H9 (cell line): ENCODE results near the gene ARHGEF25. TPM values are rescaled to one million over a fixed set of nuclear protein-coding genes. Genes with fewer than 3 reads are reported as not detected.

Experiments used
- DNase-seq: peaks from one replicate; pipeline ENCODE4 v3.0.0-alpha.2; 2017
- H2AFZ ChIP-seq: one replicate; pipeline ENCODE4 v1.6.1; 2013; ENCODE audit warnings: mild to moderate bottlenecking, low read length, control low read depth, moderate library complexity
- H2AK5ac ChIP-seq: 2 replicates; pipeline ENCODE4 v1.6.1; 2013; ENCODE audit warnings: low read length, control low read depth, mixed read lengths; ENCODE audit not compliant: insufficient read length
- H2BK120ac ChIP-seq: one replicate; pipeline ENCODE4 v1.6.1; 2013; ENCODE audit warnings: low read depth, mild to moderate bottlenecking, low read length, control low read depth, inconsistent platforms; ENCODE audit not compliant: poor library complexity, severe bottlenecking
- H2BK12ac ChIP-seq: 2 replicates; pipeline ENCODE4 v1.6.1; 2013; ENCODE audit warnings: low read length, control low read depth, mixed read lengths, low read depth; ENCODE audit not compliant: insufficient read length
- H2BK15ac ChIP-seq: 2 replicates; pipeline ENCODE4 v1.6.1; 2013; ENCODE audit warnings: low read depth, low read length, control low read depth
- H2BK20ac ChIP-seq: one replicate; pipeline ENCODE4 v1.6.1; 2013; ENCODE audit warnings: low read depth, mild to moderate bottlenecking, low read length, control low read depth, inconsistent platforms; ENCODE audit not compliant: poor library complexity, severe bottlenecking
- H2BK5ac ChIP-seq: 2 replicates; pipeline ENCODE4 v1.6.1; 2013; ENCODE audit warnings: low read length, control low read depth, mixed read lengths; ENCODE audit not compliant: insufficient read length
- H3K14ac ChIP-seq: 2 replicates; pipeline ENCODE4 v1.6.1; 2013; ENCODE audit warnings: low read length, control low read depth; ENCODE audit not compliant: insufficient read depth
- H3K18ac ChIP-seq: 2 replicates; pipeline ENCODE4 v1.6.1; 2013; ENCODE audit warnings: low read depth, mild to moderate bottlenecking, mixed read lengths, low read length, control low read depth; ENCODE audit not compliant: insufficient read length
- H3K23ac ChIP-seq: 2 replicates; pipeline ENCODE4 v1.6.1; 2013; ENCODE audit warnings: low read length, control low read depth, mixed read lengths, low read depth; ENCODE audit not compliant: insufficient read length
- H3K23me2 ChIP-seq: 2 replicates; pipeline ENCODE4 v1.6.1; 2013; ENCODE audit warnings: low read depth, mild to moderate bottlenecking, mixed read lengths, low read length, control low read depth; ENCODE audit not compliant: insufficient read length, poor library complexity, severe bottlenecking
- H3K27ac ChIP-seq: 2 replicates; pipeline ENCODE4 v1.5.1; 2013; ENCODE audit warnings: low read length, control low read depth, mixed read lengths, low read depth; ENCODE audit not compliant: insufficient read length
- H3K27me3 ChIP-seq: 2 replicates; pipeline ENCODE4 v1.6.1; 2013; ENCODE audit warnings: low read length, control low read depth, inconsistent platforms; ENCODE audit not compliant: insufficient read depth
- H3K4ac ChIP-seq: 2 replicates; pipeline ENCODE4 v1.6.1; 2013; ENCODE audit warnings: low read depth, mild to moderate bottlenecking, control low read depth, inconsistent platforms, low read length, moderate library complexity
- H3K4me1 ChIP-seq: 2 replicates; pipeline ENCODE4 v1.6.1; 2013; ENCODE audit warnings: low read length, control low read depth, inconsistent platforms; ENCODE audit not compliant: insufficient read depth
- H3K4me2 ChIP-seq: 2 replicates; pipeline ENCODE4 v1.6.1; 2013; ENCODE audit warnings: low read length, control low read depth, mixed read lengths; ENCODE audit not compliant: insufficient read length, insufficient read depth
- H3K56ac ChIP-seq: 2 replicates; pipeline ENCODE4 v1.6.1; 2013; ENCODE audit warnings: low read depth, mild to moderate bottlenecking, mixed read lengths, low read length, control low read depth; ENCODE audit not compliant: insufficient read length
- H3K79me1 ChIP-seq: 2 replicates; pipeline ENCODE4 v1.6.1; 2013; ENCODE audit warnings: low read depth, mild to moderate bottlenecking, moderate library complexity, low read length, control low read depth, inconsistent platforms; ENCODE audit not compliant: insufficient read depth, poor library complexity, severe bottlenecking
- H3K79me2 ChIP-seq: 2 replicates; pipeline ENCODE4 v1.6.1; 2013; ENCODE audit warnings: low read length, control low read depth, inconsistent platforms; ENCODE audit not compliant: insufficient read depth
- H3K9ac ChIP-seq: 2 replicates; pipeline ENCODE4 v1.6.1; 2013; ENCODE audit warnings: low read length, control low read depth, mixed read lengths; ENCODE audit not compliant: insufficient read length; ENCODE audit errors: extremely low read depth
- H3K9me3 ChIP-seq: one replicate; pipeline ENCODE4 v1.6.1; 2013; ENCODE audit warnings: low read depth, low read length, inconsistent platforms; ENCODE audit not compliant: control insufficient read depth
- H3T11ph ChIP-seq: one replicate; pipeline ENCODE4 v1.6.1; 2013; ENCODE audit warnings: mild to moderate bottlenecking, low read length, control low read depth, inconsistent platforms
- H4K20me1 ChIP-seq: one replicate; pipeline ENCODE4 v1.6.1; 2013; ENCODE audit not compliant: control insufficient read depth, insufficient read length, insufficient read depth
- H4K5ac ChIP-seq: 2 replicates; pipeline ENCODE4 v1.6.1; 2013; ENCODE audit warnings: low read depth, mild to moderate bottlenecking, mixed read lengths, low read length, control low read depth; ENCODE audit not compliant: insufficient read length
- H4K8ac ChIP-seq: replicated peaks from 2 replicates; pipeline ENCODE4 v1.6.1; 2013; ENCODE audit warnings: low read length, control low read depth, mixed read lengths, low read depth; ENCODE audit not compliant: insufficient read length
- H4K91ac ChIP-seq: 2 replicates; pipeline ENCODE4 v1.6.1; 2013; ENCODE audit warnings: low read depth, mild to moderate bottlenecking, moderate library complexity, mixed read lengths, low read length, control low read depth; ENCODE audit not compliant: insufficient read length
- H3K27ac Mint-ChIP-seq, 3 experiments: 2 replicates in 2 of 3; 3 replicates in 1 of 3; pipeline ENCODE4 v1.8.0; 2020 to 2021; ENCODE audit warnings: mixed read lengths in 3 of 3, mild to moderate bottlenecking in 1 of 3, moderate library complexity in 1 of 3
- H3K27me3 Mint-ChIP-seq: 2 replicates; pipeline ENCODE4 v1.8.0; 2021; ENCODE audit warnings: low read depth, mild to moderate bottlenecking, moderate library complexity, mixed read lengths
- H3K36me3 Mint-ChIP-seq, 3 experiments: 2 replicates in 2 of 3; 3 replicates in 1 of 3; pipeline ENCODE4 v1.8.0; 2020 to 2021; ENCODE audit warnings: low read depth in 3 of 3, mixed read lengths in 3 of 3; ENCODE audit not compliant: insufficient read depth in 1 of 3
- H3K4me1 Mint-ChIP-seq, 2 experiments: 2 replicates each; pipeline ENCODE4 v1.8.0; 2020; ENCODE audit warnings: mixed read lengths in 2 of 2
- H3K4me3 Mint-ChIP-seq, 2 experiments: 2 replicates in 1 of 2; 3 replicates in 1 of 2; pipeline ENCODE4 v1.8.0; 2020 to 2021; ENCODE audit warnings: mild to moderate bottlenecking in 2 of 2, mixed read lengths in 2 of 2, moderate library complexity in 1 of 2
- H3K9me3 Mint-ChIP-seq, 2 experiments: 2 replicates in 1 of 2; 3 replicates in 1 of 2; pipeline ENCODE4 v1.8.0; 2020; ENCODE audit warnings: mild to moderate bottlenecking in 2 of 2, mixed read lengths in 2 of 2, moderate library complexity in 1 of 2
- WGBS: extraction: QIAGEN DNeasy Blood & Tissue Kit; methylation state at CpG from one replicate; pipeline ENCODE4 v1.1.7; 2013; ENCODE audit warnings: missing lambda C conversion rate, low lambda C conversion rate, mixed read lengths; ENCODE audit not compliant: insufficient read length; ENCODE audit errors: extremely low coverage; 5-methylcytosine and 5-hydroxymethylcytosine counted together
- total RNA-seq: library from RNA; stranded (reverse); gene quantifications from 2 replicates; pipeline ENCODE4 v1.2.1, GENCODE V29; 2021
- TF ChIP-seq, protein P1 (sequence below): fragments of 200-600 bp; sonication (generic); conservative IDR thresholded peaks from 3 replicates; pipeline ENCODE4 v1.8.0; 2021; ENCODE audit warnings: antibody characterized with exemption, mild to moderate bottlenecking

Gene ARHGEF25
- total RNA-seq, 1 experiment from 2014 or later, result 22.6 TPM

GRCh38 chr12:57624441-57625220 is 13.4 kb downstream of the ARHGEF25 start:
- H3K79me1 ChIP-seq, result no peaks in the 10 kb centered on the region
- H3K14ac ChIP-seq, result no peak overlapping the region
- H3K4me3 Mint-ChIP-seq, result no peak overlapping the region; a peak in 1 of 5 replicates
- no peaks in the 10 kb centered on the region for H3K9me3 ChIP-seq
- H2AK5ac ChIP-seq, result no peak overlapping the region
- H2AFZ ChIP-seq, result no peak overlapping the region
- TF ChIP-seq, protein P1, sequence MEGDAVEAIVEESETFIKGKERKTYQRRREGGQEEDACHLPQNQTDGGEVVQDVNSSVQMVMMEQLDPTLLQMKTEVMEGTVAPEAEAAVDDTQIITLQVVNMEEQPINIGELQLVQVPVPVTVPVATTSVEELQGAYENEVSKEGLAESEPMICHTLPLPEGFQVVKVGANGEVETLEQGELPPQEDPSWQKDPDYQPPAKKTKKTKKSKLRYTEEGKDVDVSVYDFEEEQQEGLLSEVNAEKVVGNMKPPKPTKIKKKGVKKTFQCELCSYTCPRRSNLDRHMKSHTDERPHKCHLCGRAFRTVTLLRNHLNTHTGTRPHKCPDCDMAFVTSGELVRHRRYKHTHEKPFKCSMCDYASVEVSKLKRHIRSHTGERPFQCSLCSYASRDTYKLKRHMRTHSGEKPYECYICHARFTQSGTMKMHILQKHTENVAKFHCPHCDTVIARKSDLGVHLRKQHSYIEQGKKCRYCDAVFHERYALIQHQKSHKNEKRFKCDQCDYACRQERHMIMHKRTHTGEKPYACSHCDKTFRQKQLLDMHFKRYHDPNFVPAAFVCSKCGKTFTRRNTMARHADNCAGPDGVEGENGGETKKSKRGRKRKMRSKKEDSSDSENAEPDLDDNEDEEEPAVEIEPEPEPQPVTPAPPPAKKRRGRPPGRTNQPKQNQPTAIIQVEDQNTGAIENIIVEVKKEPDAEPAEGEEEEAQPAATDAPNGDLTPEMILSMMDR, result no peak
- H3K23ac ChIP-seq, result no peak overlapping the region
- no peak overlapping the region for H2BK5ac ChIP-seq
- H4K5ac ChIP-seq, result no peak overlapping the region
- no peak overlapping the region for H3K18ac ChIP-seq
- H3K4me1 ChIP-seq, result no peaks in the 10 kb centered on the region
- H3K9me3 Mint-ChIP-seq, result peaks cover 0 to 5% of the 10 kb centered on the region in 2 experiments; a peak in 2 of 5 replicates
- no peaks in the 10 kb centered on the region for H4K20me1 ChIP-seq
- no peak for DNase-seq
- H3K23me2 ChIP-seq, result peaks cover 15% of the 10 kb centered on the region
- H3T11ph ChIP-seq, result no peak overlapping the region
- no peaks in the 10 kb centered on the region for H3K79me2 ChIP-seq
- peaks cover 94% of the 10 kb centered on the region for H3K27me3 ChIP-seq
- H3K36me3 Mint-ChIP-seq, result no peaks in the 10 kb centered on the region; a peak in 3 of 7 replicates
- H4K91ac ChIP-seq, result no peak overlapping the region
- no peak overlapping the region for H3K27ac ChIP-seq
- H2BK15ac ChIP-seq, result no peak overlapping the region
- no peak overlapping the region for H3K56ac ChIP-seq
- H3K27ac Mint-ChIP-seq, result no peak overlapping the region; a peak in 1 of 7 replicates
- H4K8ac ChIP-seq, result no peak overlapping the region
- no peak overlapping the region for H2BK12ac ChIP-seq
- no peak overlapping the region for H2BK20ac ChIP-seq
- WGBS, result no CpG with 5 or more reads among the region's 8 CpGs
- H3K9ac ChIP-seq, result no peak overlapping the region
- peaks cover 21 to 41% of the 10 kb centered on the region in 2 experiments for H3K4me1 Mint-ChIP-seq
- no peak overlapping the region for H3K4me2 ChIP-seq
- H2BK120ac ChIP-seq, result no peak overlapping the region
- H3K4ac ChIP-seq, result no peak overlapping the region
- peaks cover 97% of the 10 kb centered on the region for H3K27me3 Mint-ChIP-seq
